Activated CD8-positive, alpha-beta T cell treated with anti-CD3 and anti-CD28 coated beads for 36 hours (primary cell): ENCODE measurements around the gene TXNDC17. TPM values are rescaled to one million over a fixed set of nuclear protein-coding genes. Genes with fewer than 3 reads are reported as not detected.

Experiments used
- ATAC-seq: fragments of 200-7000 bp; cut with Tn5 transposase; one replicate; pipeline ENCODE4 v1.10.0; 2021; ENCODE audit warnings: mild to moderate bottlenecking, moderate library complexity
- CTCF ChIA-PET: fragments of 350-600 bp; sonication (Branson Sonifier 250); formaldehyde crosslinking; loops from one replicate; lab custom pipeline; 2021; ENCODE audit warnings: antibody characterized with exemption; lab: Charles Lee
- POLR2A ChIA-PET: fragments of 350-600 bp; sonication (Branson Sonifier 250); formaldehyde crosslinking; loops from one replicate; lab custom pipeline; 2021; ENCODE audit warnings: antibody characterized with exemption; lab: Charles Lee
- DNase-seq: peaks from one replicate; pipeline ENCODE4 v3.0.0-alpha.2; 2020
- H3K27ac Mint-ChIP-seq: one replicate; pipeline ENCODE4 v1.8.0; 2021; ENCODE audit warnings: mild to moderate bottlenecking, mixed read lengths
- H3K27me3 Mint-ChIP-seq: one replicate; pipeline ENCODE4 v1.8.0; 2021; ENCODE audit warnings: mixed read lengths
- H3K36me3 Mint-ChIP-seq: one replicate; pipeline ENCODE4 v1.8.0; 2021; ENCODE audit warnings: low read depth, mixed read lengths
- H3K4me1 Mint-ChIP-seq: one replicate; pipeline ENCODE4 v1.8.0; 2021; ENCODE audit warnings: low read depth, mixed read lengths
- H3K4me3 Mint-ChIP-seq: one replicate; pipeline ENCODE4 v1.8.0; 2021; ENCODE audit warnings: mild to moderate bottlenecking, moderate library complexity, mixed read lengths
- H3K9me3 Mint-ChIP-seq: one replicate; pipeline ENCODE4 v1.8.0; 2021; ENCODE audit warnings: mixed read lengths
- CTCF ChIP-seq: fragments of 200-600 bp; IDR thresholded peaks from one replicate; pipeline ENCODE4 v1.8.0; 2022; ENCODE audit warnings: antibody characterized with exemption, mild to moderate bottlenecking
- intact Hi-C: fragments of 100-400 bp; cut with micrococcal nuclease; formaldehyde crosslinking; loops from one replicate; pipeline ENCODE4 v1.10.0; 2022
- total RNA-seq, 2 experiments: library from RNA; stranded (reverse); gene quantifications; one replicate each; pipeline ENCODE4 v1.2.3, GENCODE V29; 2021

TXNDC17 gene
- total RNA-seq, 2 experiments from 2014 or later = 100.0 to 103 TPM

- no peak for TF ChIP-seq CTCF
- peaks cover 7% of the 10 kb centered on the region for H3K4me1 Mint-ChIP-seq
- no peaks in the 10 kb centered on the region for H3K27me3 Mint-ChIP-seq
- no peak overlapping the region for H3K27ac Mint-ChIP-seq
- H3K36me3 Mint-ChIP-seq = peaks cover 35% of the 10 kb centered on the region
- intact Hi-C loops = no loop called here
- no peak overlapping the region for H3K4me3 Mint-ChIP-seq
- CTCF ChIA-PET = no interaction called here
- POLR2A ChIA-PET = no interaction called here
- H3K9me3 Mint-ChIP-seq = no peaks in the 10 kb centered on the region
- ATAC-seq (no peak), DNase-seq (no peak)
Measured at GRCh38 chr17:6603744-6604325, 37.0 kb upstream of the TXNDC17 start.

- no peak for ATAC-seq
- POLR2A ChIA-PET = no interaction called here
- Mint-ChIP-seq H3K36me3 (peaks cover 44% of the 10 kb centered on the region), H3K27ac (no peak overlapping the region), H3K27me3 (no peaks in the 10 kb centered on the region), H3K4me3 (no peak overlapping the region), H3K4me1 (peaks cover 7% of the 10 kb centered on the region), H3K9me3 (no peaks in the 10 kb centered on the region)
- CTCF ChIA-PET = no interaction called here
- intact Hi-C loops = no loop called here
- DNase-seq = no peak
- TF ChIP-seq CTCF = no peak
Measured at GRCh38 chr17:6605142-6605541, 35.7 kb upstream of the TXNDC17 start.

- ChIA-PET POLR2A (interaction anchor here (1.0 kb wide), 1 partner anchor 9 kb away, joined by 3 read pairs; no protein-coding TSS in a partner anchor), CTCF (interaction anchor here (0.7 kb wide), 1 partner anchor 138 kb away, joined by 3 read pairs; no protein-coding TSS in a partner anchor)
- Mint-ChIP-seq H3K36me3 (peaks cover 42% of the 10 kb centered on the region), H3K27ac (no peak overlapping the region), H3K4me1 (peaks cover 4% of the 10 kb centered on the region), H3K27me3 (no peaks in the 10 kb centered on the region), H3K4me3 (no peak overlapping the region), H3K9me3 (no peaks in the 10 kb centered on the region)
- ATAC-seq = no peak
- TF ChIP-seq CTCF = no peak
- DNase-seq = no peak
- intact Hi-C loops = no loop called here
Measured at GRCh38 chr17:6608321-6608720, 32.5 kb upstream of the TXNDC17 start.

GRCh38 chr17:6610011-6610410, 30.8 kb upstream of the TXNDC17 start:
- POLR2A ChIA-PET = no interaction called here

More at GRCh38 chr17:6610011-6610410, 30.8 kb upstream of the TXNDC17 start:
- Mint-ChIP-seq H3K9me3 (no peaks in the 10 kb centered on the region), H3K4me3 (no peak overlapping the region), H3K36me3 (peaks cover 41% of the 10 kb centered on the region), H3K27ac (no peak overlapping the region), H3K27me3 (no peaks in the 10 kb centered on the region), H3K4me1 (peaks cover 4% of the 10 kb centered on the region)
- ATAC-seq (no peak), DNase-seq (no peak)
- CTCF ChIA-PET = no interaction called here
- no peak for TF ChIP-seq CTCF
- intact Hi-C loops = no loop called here
